Retinal pigment epithelial cell (primary cell): ENCODE measurements around the gene CALU.

ENCODE experiments used
- DNase-seq: peaks from one replicate; pipeline ENCODE4 v3.0.0-alpha.2; 2010; ENCODE audit warnings: low read depth
- H3K4me3 ChIP-seq: 2 replicates; pipeline ENCODE4 v1.5.1; 2011; ENCODE audit warnings: mild to moderate bottlenecking, low read length, control low read depth, moderate library complexity
- CTCF ChIP-seq: conservative IDR thresholded peaks from 2 replicates; pipeline ENCODE4 v1.5.1; 2011; ENCODE audit warnings: low read depth, low read length, control low read depth, inconsistent platforms

Gene CALU

GRCh38 chr7:128807191-128807590 lies 68.0 kb downstream of the CALU start:
- no peak for TF ChIP-seq CTCF
- DNase-seq = no peak
- no peak overlapping the region for H3K4me3 ChIP-seq

DNA sequence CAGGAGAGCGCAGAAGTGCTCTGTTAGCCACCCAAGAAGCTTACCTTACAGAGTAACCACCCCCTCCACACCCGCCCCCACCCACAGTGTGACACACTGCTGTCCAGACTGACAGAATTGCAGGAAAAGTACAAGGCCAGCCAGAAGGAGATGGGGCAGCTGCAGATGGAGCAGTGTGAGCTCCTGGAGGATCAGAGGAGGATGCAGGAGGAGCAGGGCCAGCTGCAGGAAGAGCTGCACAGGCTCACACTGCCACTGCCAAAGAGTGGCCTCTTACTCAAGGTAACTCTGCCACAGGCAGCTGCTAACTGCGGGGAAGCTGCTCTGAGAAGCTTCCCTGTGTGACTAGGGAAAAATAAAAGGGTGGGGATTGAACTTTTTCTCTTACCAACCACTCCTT lies 70.2 kb downstream of the CALU start:
- no peak for TF ChIP-seq CTCF
- no peak for DNase-seq
- no peak overlapping the region for H3K4me3 ChIP-seq

DNA sequence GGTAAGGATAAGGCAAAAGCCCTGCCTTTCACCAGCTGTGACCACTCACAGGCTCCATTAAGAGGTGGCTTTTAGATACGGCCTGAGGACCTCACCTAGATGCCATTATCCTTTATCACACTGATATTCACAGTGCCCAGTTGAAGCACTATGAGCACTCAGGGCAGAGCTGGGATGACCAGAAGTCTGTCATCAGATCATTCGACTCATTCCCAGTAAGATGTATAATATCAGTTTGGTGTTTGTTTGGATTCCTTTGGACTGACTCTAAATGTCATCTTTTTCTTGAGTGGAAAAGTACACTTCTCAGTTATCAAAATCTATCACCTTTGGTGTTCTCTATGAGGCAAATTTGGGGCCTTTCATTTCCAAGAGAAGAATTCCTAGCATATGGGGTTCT lies 71.3 kb downstream of the CALU start:
- no peak overlapping the region for H3K4me3 ChIP-seq
- no peak for DNase-seq
- no peak for TF ChIP-seq CTCF

GRCh38 chr7:128810997-128811396 lies 71.8 kb downstream of the CALU start:
- TF ChIP-seq CTCF = no peak

GRCh38 chr7:128811631-128812430 lies 72.7 kb downstream of the CALU start:
- DNase-seq = no peak
- TF ChIP-seq CTCF = no peak
- no peak overlapping the region for H3K4me3 ChIP-seq

More at GRCh38 chr7:128810997-128811396, 71.8 kb downstream of the CALU start:
- DNase-seq = no peak
- H3K4me3 ChIP-seq = no peak overlapping the region

DNA sequence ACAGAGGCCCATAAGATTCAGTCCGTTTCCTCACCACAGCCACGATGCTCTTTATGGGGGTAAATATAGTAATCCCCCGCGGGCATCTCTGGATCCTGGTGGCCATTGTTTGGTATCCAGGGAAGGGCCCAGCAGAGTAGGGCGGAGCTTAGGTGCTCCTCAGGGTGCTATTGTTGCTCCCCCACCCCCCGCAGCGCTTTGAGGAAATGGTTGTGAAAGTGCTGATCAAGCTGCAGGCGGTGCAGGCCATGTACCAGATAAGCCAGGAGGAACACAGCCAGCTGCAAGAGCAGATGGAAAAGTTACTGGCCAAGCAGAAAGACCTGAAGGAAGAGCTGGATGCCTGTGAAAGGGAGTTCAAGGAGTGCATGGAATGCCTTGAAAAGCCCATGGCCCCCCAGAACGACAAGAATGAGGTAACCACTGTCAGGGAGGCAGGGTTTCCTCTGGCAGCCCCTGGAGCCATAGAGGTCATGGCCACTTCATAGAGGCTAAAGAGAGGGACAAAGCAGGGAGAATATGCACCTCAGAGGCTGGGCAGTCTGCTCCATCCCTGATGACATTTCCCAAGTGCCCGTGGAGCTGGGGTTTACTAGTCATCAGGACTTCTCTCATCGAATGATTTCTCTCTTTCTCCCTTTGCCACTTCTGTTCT lies 73.5 kb downstream of the CALU start:
- TF ChIP-seq CTCF = no peak
- H3K4me3 ChIP-seq = no peak overlapping the region
- DNase-seq = no peak

GRCh38 chr7:128814499-128814898 lies 75.3 kb downstream of the CALU start:
- no peak for DNase-seq
- H3K4me3 ChIP-seq = no peak overlapping the region
- TF ChIP-seq CTCF = no peak
